ENCODE data around the gene LMBRD1.
A peak's percentile ranks its signal among the peaks of the same experiment; 100 is the strongest.
"Not testable (repeated sequence)": the region's sequence is repeated elsewhere in the genome, so short reads cannot be mapped to it uniquely, and the experiment has no call there.

Gene LMBRD1

GRCh38 chr6:69796073-69796641, 653 bp downstream of the LMBRD1 start:
- peak; percentile 18 for DNase-seq

GRCh38 chr6:69795469-69796072, 1.2 kb downstream of the LMBRD1 start:
- no peak for DNase-seq

GRCh38 chr6:69792292-69792691, 4.5 kb downstream of the LMBRD1 start:
- no peak for DNase-seq

- DNase-seq: no peak
Observed at GRCh38 chr6:69791065-69791471, 5.7 kb downstream of the LMBRD1 start.

GRCh38 chr6:69790629-69791028, 6.2 kb downstream of the LMBRD1 start:
- DNase-seq: no peak

- DNase-seq: no peak
Observed at GRCh38 chr6:69789578-69789977, 7.2 kb downstream of the LMBRD1 start.

GRCh38 chr6:69787436-69787835, 9.4 kb downstream of the LMBRD1 start:
- DNase-seq: not testable (repeated sequence)

- DNase-seq: no peak
Observed at GRCh38 chr6:69785697-69786096, 11.1 kb downstream of the LMBRD1 start.

- DNase-seq: no peak
Observed at GRCh38 chr6:69784595-69785377, 12.0 kb downstream of the LMBRD1 start.

- no peak for DNase-seq
Observed at GRCh38 chr6:69783108-69783507, 13.7 kb downstream of the LMBRD1 start.

- no peak for DNase-seq
Observed at GRCh38 chr6:69780585-69781178, 16.1 kb downstream of the LMBRD1 start.

GRCh38 chr6:69775941-69776340, 20.9 kb downstream of the LMBRD1 start:
- no peak for DNase-seq

GRCh38 chr6:69775585-69775849, 21.3 kb downstream of the LMBRD1 start:
- no peak for DNase-seq

GRCh38 chr6:69774740-69775584, 21.8 kb downstream of the LMBRD1 start:
- no peak for DNase-seq

GRCh38 chr6:69771158-69771906, 25.5 kb downstream of the LMBRD1 start:
- DNase-seq: no peak

- DNase-seq: no peak
Observed at GRCh38 chr6:69768664-69769063, 28.1 kb downstream of the LMBRD1 start.

GRCh38 chr6:69763763-69764162, 33.0 kb downstream of the LMBRD1 start:
- DNase-seq: no peak

- DNase-seq: no peak
Observed at GRCh38 chr6:69761853-69762252, 35.0 kb downstream of the LMBRD1 start.

- no peak for DNase-seq
Observed at GRCh38 chr6:69758214-69758613, 38.6 kb downstream of the LMBRD1 start.

- DNase-seq: no peak
Observed at GRCh38 chr6:69756907-69757306, 39.9 kb downstream of the LMBRD1 start.

- no peak for DNase-seq
Observed at GRCh38 chr6:69756366-69756765, 40.4 kb downstream of the LMBRD1 start.

GRCh38 chr6:69735027-69735426, 61.8 kb downstream of the LMBRD1 start:
- DNase-seq: no peak

Data from NCI-H1048 (cell line).